MM.1S (cell line): ENCODE measurements around the gene JAK2.

ENCODE experiments used
- EZH2 ChIP-seq: fragments of 300-600 bp; sonication (generic); optimal IDR thresholded peaks from 2 replicates; pipeline ENCODE3; 2017; ENCODE audit warnings: low read depth, mild to moderate bottlenecking, antibody characterized with exemption, low read length, mixed read lengths
- EZH2phosphoT487 ChIP-seq: fragments of 300-600 bp; sonication (generic); IDR thresholded peaks from 2 replicates; pipeline ENCODE4 v1.6.1; 2018; ENCODE audit warnings: antibody characterized with exemption, low read length
- TF ChIP-seq, protein P1 (sequence below): fragments of 300-600 bp; sonication (generic); IDR thresholded peaks from 2 replicates; pipeline ENCODE4 v1.5.1; 2016; ENCODE audit warnings: antibody characterized with exemption, low read length, mixed read lengths

DNA sequence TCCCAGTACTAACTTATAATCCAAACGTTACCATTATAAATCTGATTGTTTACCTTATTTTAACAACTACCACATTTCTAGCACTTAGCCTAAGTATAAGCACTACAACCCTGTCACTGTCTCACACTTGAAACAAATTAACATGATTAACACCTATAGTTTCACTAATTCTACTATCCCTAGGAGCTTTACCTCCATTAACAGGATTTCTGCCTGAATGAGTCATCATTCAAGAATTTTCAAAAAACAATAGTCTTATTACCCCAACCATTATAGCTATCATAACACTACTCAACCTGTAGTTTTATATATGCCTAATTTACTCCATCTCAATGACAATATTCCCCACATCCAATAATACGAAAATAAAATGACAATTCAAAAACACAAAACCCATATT lies 110.7 kb downstream of the JAK2 start:
- TF ChIP-seq, protein P1, sequence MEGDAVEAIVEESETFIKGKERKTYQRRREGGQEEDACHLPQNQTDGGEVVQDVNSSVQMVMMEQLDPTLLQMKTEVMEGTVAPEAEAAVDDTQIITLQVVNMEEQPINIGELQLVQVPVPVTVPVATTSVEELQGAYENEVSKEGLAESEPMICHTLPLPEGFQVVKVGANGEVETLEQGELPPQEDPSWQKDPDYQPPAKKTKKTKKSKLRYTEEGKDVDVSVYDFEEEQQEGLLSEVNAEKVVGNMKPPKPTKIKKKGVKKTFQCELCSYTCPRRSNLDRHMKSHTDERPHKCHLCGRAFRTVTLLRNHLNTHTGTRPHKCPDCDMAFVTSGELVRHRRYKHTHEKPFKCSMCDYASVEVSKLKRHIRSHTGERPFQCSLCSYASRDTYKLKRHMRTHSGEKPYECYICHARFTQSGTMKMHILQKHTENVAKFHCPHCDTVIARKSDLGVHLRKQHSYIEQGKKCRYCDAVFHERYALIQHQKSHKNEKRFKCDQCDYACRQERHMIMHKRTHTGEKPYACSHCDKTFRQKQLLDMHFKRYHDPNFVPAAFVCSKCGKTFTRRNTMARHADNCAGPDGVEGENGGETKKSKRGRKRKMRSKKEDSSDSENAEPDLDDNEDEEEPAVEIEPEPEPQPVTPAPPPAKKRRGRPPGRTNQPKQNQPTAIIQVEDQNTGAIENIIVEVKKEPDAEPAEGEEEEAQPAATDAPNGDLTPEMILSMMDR: no peak
- TF ChIP-seq EZH2phosphoT487 (no peak), EZH2 (no peak)
